Brain microvascular endothelial cell (primary cell): ENCODE results near the gene BMERB1.

ENCODE experiments used
- DNase-seq: peaks from one replicate; pipeline ENCODE4 v3.0.0-alpha.2; 2020
- H3K27ac ChIP-seq: fragments of 250-450 bp; sonication (Bioruptor Pico); 2 replicates; pipeline ENCODE4 v1.5.1; 2020; ENCODE audit warnings: mild to moderate bottlenecking, moderate library complexity
- H3K27me3 ChIP-seq: fragments of 250-450 bp; sonication (Bioruptor Pico); replicated peaks from 2 replicates; pipeline ENCODE4 v1.5.1; 2020; ENCODE audit warnings: mild to moderate bottlenecking
- H3K36me3 ChIP-seq: fragments of 250-450 bp; sonication (Bioruptor Pico); replicated peaks from 2 replicates; pipeline ENCODE4 v1.5.1; 2020; ENCODE audit warnings: mild to moderate bottlenecking
- H3K4me3 ChIP-seq: 2 replicates; pipeline ENCODE4 v1.5.1; 2011; ENCODE audit warnings: low read depth, mild to moderate bottlenecking, control low read depth, low read length, moderate library complexity
- in situ Hi-C: cut with HindIII; loops from 2 replicates; pipeline ENCODE4 v1.10.0; 2017; ENCODE audit warnings: low sequenced_read_pairs, low pct_ligation_motif_present
- TF ChIP-seq, protein P1 (sequence below): IDR thresholded peaks from 2 replicates; pipeline ENCODE4 v1.5.1; 2011; ENCODE audit warnings: low read depth, mild to moderate bottlenecking, moderate library complexity, low read length, control low read depth, inconsistent platforms; ENCODE audit errors: missing control alignments

The BMERB1 gene

GRCh38 chr16:15608398-15609285 is 174.3 kb downstream of the BMERB1 start:
- no peak for DNase-seq
- TF ChIP-seq, protein P1, sequence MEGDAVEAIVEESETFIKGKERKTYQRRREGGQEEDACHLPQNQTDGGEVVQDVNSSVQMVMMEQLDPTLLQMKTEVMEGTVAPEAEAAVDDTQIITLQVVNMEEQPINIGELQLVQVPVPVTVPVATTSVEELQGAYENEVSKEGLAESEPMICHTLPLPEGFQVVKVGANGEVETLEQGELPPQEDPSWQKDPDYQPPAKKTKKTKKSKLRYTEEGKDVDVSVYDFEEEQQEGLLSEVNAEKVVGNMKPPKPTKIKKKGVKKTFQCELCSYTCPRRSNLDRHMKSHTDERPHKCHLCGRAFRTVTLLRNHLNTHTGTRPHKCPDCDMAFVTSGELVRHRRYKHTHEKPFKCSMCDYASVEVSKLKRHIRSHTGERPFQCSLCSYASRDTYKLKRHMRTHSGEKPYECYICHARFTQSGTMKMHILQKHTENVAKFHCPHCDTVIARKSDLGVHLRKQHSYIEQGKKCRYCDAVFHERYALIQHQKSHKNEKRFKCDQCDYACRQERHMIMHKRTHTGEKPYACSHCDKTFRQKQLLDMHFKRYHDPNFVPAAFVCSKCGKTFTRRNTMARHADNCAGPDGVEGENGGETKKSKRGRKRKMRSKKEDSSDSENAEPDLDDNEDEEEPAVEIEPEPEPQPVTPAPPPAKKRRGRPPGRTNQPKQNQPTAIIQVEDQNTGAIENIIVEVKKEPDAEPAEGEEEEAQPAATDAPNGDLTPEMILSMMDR = no peak
- Histone ChIP-seq H3K36me3 (peaks cover 28% of the 10 kb centered on the region), H3K27me3 (no peaks in the 10 kb centered on the region), H3K27ac (no peak overlapping the region), H3K4me3 (no peak overlapping the region)
- in situ Hi-C loops = no loop called here

GRCh38 chr16:15609286-15609649 is 174.9 kb downstream of the BMERB1 start:
- H3K36me3 ChIP-seq = peaks cover 24% of the 10 kb centered on the region
- H3K27ac ChIP-seq = no peak overlapping the region
- TF ChIP-seq, protein P1 = no peak
- DNase-seq = no peak
- in situ Hi-C loops = no loop called here
- no peak overlapping the region for H3K4me3 ChIP-seq
- no peaks in the 10 kb centered on the region for H3K27me3 ChIP-seq

DNA sequence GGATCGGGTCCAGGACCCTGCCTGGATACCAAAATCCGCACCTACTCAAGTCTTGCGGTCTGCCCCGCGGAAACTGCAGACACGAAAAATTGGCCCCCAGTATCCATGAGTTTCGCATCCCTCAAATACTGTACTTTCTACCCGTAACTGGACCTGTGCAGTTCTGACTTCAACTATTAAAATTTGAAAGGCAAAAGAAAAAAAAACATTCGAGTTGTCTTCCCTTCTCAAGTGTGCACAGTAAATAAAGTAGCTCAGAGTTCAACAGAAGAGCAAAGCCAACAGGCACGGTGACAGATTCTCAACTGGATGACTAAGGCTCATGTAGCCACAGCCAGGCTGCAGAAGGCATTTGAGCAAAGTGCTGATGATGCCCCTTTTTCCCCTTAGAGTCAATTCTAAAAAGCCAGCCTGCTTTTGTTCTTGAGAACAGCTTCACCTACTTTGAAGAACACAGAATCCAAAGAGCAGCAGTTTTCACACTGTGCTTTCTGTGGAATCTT is 176.0 kb downstream of the BMERB1 start:
- Histone ChIP-seq H3K4me3 (no peak overlapping the region), H3K27me3 (no peaks in the 10 kb centered on the region), H3K27ac (peak overlapping the region; percentile 14), H3K36me3 (peaks cover 31% of the 10 kb centered on the region)
- TF ChIP-seq, protein P1 = no peak
- in situ Hi-C loops = no loop called here
- DNase-seq = peak; percentile 47

- Histone ChIP-seq H3K4me3 (no peak overlapping the region), H3K27me3 (no peaks in the 10 kb centered on the region), H3K36me3 (peaks cover 36% of the 10 kb centered on the region), H3K27ac (no peak overlapping the region)
- in situ Hi-C loops = no loop called here
- TF ChIP-seq, protein P1 = no peak
- DNase-seq = peak; percentile 36
These were observed 177.2 kb downstream of the BMERB1 start for GRCh38 chr16:15611610-15612009.

GRCh38 chr16:15613676-15614075 is 179.3 kb downstream of the BMERB1 start:
- DNase-seq = no peak
- in situ Hi-C loops = no loop called here
- H3K27ac ChIP-seq = no peak overlapping the region
- peaks cover 44% of the 10 kb centered on the region for H3K36me3 ChIP-seq
- TF ChIP-seq, protein P1 = no peak
- H3K27me3 ChIP-seq = no peaks in the 10 kb centered on the region
- no peak overlapping the region for H3K4me3 ChIP-seq
